OCI-LY7 (cell line): Measurements from ENCODE around the gene TIMP3. TPM values are rescaled to one million over a fixed set of nuclear protein-coding genes. Genes with fewer than 3 reads are reported as not detected.

Source experiments
- BruUV-seq: library from RNA; stranded (reverse); fragments of 400-500 nt; replicated peaks from 2 replicates; lab custom pipeline; 2021; lab: Mats Ljungman, UMichigan
- CTCF ChIA-PET: fragments of 300-600 bp; sonication (Branson Sonifier 250); formaldehyde crosslinking; loops from one replicate; lab custom pipeline; 2022; ENCODE audit warnings: antibody characterized with exemption; ENCODE audit not compliant: unreplicated experiment; lab: Charles Lee
- POLR2A ChIA-PET: fragments of 300-600 bp; sonication (Branson Sonifier 250); formaldehyde crosslinking; loops from one replicate; lab custom pipeline; 2022; ENCODE audit warnings: antibody characterized with exemption; lab: Charles Lee
- DNase-seq: peaks from one replicate; pipeline ENCODE4 v3.0.0-alpha.2; 2015; ENCODE audit warnings: low spot score
- H2AFZ ChIP-seq: fragments of 200-600 bp; sonication (generic), shearing (Covaris generic); 2 replicates; pipeline ENCODE4 v1.6.1; 2014; ENCODE audit warnings: mild to moderate bottlenecking, antibody characterized with exemption, low read length, moderate library complexity
- H3K27ac ChIP-seq: fragments of 200-600 bp; sonication (generic); 2 replicates; pipeline ENCODE4 v1.5.1; 2014; ENCODE audit warnings: mixed run types, low read depth, mild to moderate bottlenecking, moderate library complexity, low read length, inconsistent platforms; ENCODE audit not compliant: poor library complexity, severe bottlenecking
- H3K36me3 ChIP-seq: fragments of 200-600 bp; sonication (generic); 2 replicates; pipeline ENCODE4 v1.6.1; 2014; ENCODE audit warnings: mild to moderate bottlenecking, antibody characterized with exemption, low read length, moderate library complexity, mixed read lengths; ENCODE audit not compliant: insufficient read depth
- H3K4me1 ChIP-seq: fragments of 200-600 bp; sonication (generic); 2 replicates; pipeline ENCODE4 v1.5.1; 2014; ENCODE audit warnings: mild to moderate bottlenecking, low read length; ENCODE audit not compliant: insufficient read depth, poor library complexity, severe bottlenecking
- H3K4me2 ChIP-seq: fragments of 200-600 bp; sonication (generic); 2 replicates; pipeline ENCODE4 v1.6.1; 2014; ENCODE audit warnings: mild to moderate bottlenecking, low read length
- H3K4me3 ChIP-seq: fragments of 200-600 bp; sonication (generic); 2 replicates; pipeline ENCODE4 v1.5.1; 2014; ENCODE audit warnings: mild to moderate bottlenecking, low read depth, low read length; ENCODE audit not compliant: poor library complexity, severe bottlenecking
- H3K79me2 ChIP-seq: fragments of 200-600 bp; sonication (generic); 2 replicates; pipeline ENCODE4 v1.6.1; 2016; ENCODE audit warnings: low read depth, mild to moderate bottlenecking, low read length, moderate library complexity, mixed read lengths; ENCODE audit not compliant: insufficient read depth
- H3K9me2 ChIP-seq: fragments of 200-600 bp; sonication (generic); 2 replicates; pipeline ENCODE4 v1.6.1; 2016; ENCODE audit warnings: mild to moderate bottlenecking, low read length, mixed read lengths; ENCODE audit not compliant: insufficient read depth
- H3K9me3 ChIP-seq: fragments of 200-600 bp; sonication (generic); 2 replicates; pipeline ENCODE4 v1.6.1; 2014; ENCODE audit warnings: mild to moderate bottlenecking, mixed run types, low read length, mixed read lengths
- H4K20me1 ChIP-seq: fragments of 200-600 bp; sonication (generic); 2 replicates; pipeline ENCODE4 v1.6.1; 2014; ENCODE audit warnings: mild to moderate bottlenecking, antibody characterized with exemption, low read length, moderate library complexity, mixed read lengths; ENCODE audit not compliant: insufficient read depth
- EZH2phosphoT487 ChIP-seq: fragments of 200-600 bp; sonication (generic); IDR thresholded peaks from 2 replicates; pipeline ENCODE4 v1.6.1; 2018; ENCODE audit warnings: low read depth, borderline replicate concordance, mild to moderate bottlenecking, mixed run types, antibody characterized with exemption, low read length, moderate library complexity, mixed read lengths
- intact Hi-C: fragments of 100-400 bp; cut with micrococcal nuclease; formaldehyde crosslinking; loops from one replicate; pipeline ENCODE4 v1.10.0; 2022; ENCODE audit not compliant: unreplicated experiment
- total RNA-seq, 2 experiments: library from RNA; depleted of rRNA in 1 of 2; stranded (reverse); fragments of >200 nt in 1 of 2; shearing (Covaris generic) in 1 of 2; gene quantifications; 2 replicates each; pipeline ENCODE4 v1.2.3, GENCODE V29; 2014 to 2022
- TF ChIP-seq, protein P1 (sequence below): fragments of 200-600 bp; sonication (generic); conservative IDR thresholded peaks from 2 replicates; pipeline ENCODE4 v1.5.1; 2014; ENCODE audit warnings: mild to moderate bottlenecking, antibody characterized with exemption, low read length, moderate library complexity, mixed read lengths

The TIMP3 gene
- total RNA-seq, 2 experiments from 2014 or later: not detected

DNA sequence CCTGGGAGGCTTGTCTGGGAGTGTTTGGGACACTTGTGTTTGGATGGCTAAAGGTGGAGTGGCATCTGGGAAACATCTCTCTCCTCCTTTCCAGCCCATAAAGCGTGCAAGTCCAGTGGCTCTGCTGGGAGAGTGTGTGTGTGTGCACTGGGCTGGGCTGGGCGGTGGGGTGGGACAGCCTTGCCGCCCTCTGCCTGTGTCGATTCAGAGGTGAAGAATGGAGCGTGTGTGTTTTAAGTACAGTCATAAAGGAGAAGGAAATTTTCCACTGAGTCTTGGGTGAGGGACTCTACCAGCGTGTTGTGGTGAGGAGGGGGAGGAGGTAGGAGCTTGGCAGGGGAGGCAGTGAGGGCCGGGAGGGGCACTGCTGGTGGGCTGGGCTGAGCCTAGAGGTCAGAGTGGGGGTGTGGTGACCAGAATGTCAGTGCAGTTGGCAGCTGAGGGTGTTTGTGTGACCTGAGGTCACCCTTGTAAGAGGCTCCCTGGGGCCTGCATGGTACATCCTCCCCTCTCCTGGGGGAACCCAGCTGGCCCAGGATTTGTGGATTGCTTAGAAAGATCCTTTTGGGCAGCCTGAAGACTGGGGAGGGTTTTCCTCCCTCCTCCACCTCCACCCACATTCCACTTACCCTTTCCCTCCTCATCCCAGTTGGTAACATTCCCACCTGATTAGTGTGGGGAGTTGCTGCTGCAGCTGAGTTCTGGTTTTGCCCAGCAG is 1.7 kb downstream of the TIMP3 start:
- Histone ChIP-seq H2AFZ (no peak overlapping the region), H4K20me1 (no peaks in the 10 kb centered on the region), H3K9me2 (no peaks in the 10 kb centered on the region), H3K4me3 (no peak overlapping the region), H3K9me3 (no peaks in the 10 kb centered on the region), H3K27ac (no peak overlapping the region), H3K4me1 (no peaks in the 10 kb centered on the region), H3K79me2 (no peaks in the 10 kb centered on the region), H3K4me2 (no peak overlapping the region), H3K36me3 (no peaks in the 10 kb centered on the region)
- POLR2A ChIA-PET: interaction anchor here (0.7 kb wide), 2 partner anchors 80 to 1299 kb away, joined by 6 read pairs; no protein-coding TSS in a partner anchor
- no peak for TF ChIP-seq EZH2phosphoT487
- TF ChIP-seq, protein P1, sequence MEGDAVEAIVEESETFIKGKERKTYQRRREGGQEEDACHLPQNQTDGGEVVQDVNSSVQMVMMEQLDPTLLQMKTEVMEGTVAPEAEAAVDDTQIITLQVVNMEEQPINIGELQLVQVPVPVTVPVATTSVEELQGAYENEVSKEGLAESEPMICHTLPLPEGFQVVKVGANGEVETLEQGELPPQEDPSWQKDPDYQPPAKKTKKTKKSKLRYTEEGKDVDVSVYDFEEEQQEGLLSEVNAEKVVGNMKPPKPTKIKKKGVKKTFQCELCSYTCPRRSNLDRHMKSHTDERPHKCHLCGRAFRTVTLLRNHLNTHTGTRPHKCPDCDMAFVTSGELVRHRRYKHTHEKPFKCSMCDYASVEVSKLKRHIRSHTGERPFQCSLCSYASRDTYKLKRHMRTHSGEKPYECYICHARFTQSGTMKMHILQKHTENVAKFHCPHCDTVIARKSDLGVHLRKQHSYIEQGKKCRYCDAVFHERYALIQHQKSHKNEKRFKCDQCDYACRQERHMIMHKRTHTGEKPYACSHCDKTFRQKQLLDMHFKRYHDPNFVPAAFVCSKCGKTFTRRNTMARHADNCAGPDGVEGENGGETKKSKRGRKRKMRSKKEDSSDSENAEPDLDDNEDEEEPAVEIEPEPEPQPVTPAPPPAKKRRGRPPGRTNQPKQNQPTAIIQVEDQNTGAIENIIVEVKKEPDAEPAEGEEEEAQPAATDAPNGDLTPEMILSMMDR: no peak
- DNase-seq: no peak
- intact Hi-C loops: no loop called here
- CTCF ChIA-PET: no interaction called here
- BruUV-seq: no TSS peak

DNA sequence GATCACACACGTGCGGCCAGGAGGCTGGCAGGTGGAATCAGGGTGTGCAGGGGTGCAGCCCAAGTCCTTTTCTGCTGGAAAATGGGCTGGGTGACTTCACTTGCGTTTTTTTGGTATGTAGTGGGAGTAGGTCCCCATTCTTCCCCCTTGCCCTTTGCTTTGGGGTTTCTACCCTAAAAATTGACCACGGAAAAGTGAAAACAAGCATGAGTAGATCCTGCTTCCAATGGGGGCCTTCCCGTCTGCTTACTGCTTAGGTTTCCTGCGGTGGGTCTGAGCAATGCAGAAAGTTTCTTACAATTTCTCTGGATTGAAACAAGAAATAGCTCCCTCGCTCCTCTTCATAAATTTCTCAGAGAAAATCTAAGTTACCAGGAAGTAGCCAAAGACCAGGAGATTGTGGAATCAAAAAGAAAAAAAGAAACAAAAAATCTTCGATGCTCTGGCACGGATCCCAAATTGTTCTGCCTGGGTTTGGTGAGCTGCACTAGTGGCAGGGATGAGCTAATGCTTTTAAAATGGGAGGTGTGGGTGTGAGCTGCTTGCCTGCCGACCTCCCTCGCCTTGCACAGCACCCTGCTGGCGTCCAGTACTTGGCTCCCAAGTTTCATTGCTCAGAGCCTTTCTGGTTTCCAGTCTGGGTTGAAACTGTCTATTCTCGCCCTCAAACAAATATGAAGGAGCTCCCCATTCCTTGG is 2.4 kb downstream of the TIMP3 start:
- intact Hi-C loops: no loop called here
- POLR2A ChIA-PET: no interaction called here
- H3K4me3 ChIP-seq: no peak overlapping the region
- no peaks in the 10 kb centered on the region for H3K36me3 ChIP-seq
- H3K4me2 ChIP-seq: no peak overlapping the region
- CTCF ChIA-PET: no interaction called here
- no peaks in the 10 kb centered on the region for H3K9me2 ChIP-seq
- H4K20me1 ChIP-seq: no peaks in the 10 kb centered on the region
- BruUV-seq: no TSS peak
- TF ChIP-seq EZH2phosphoT487: no peak
- TF ChIP-seq, protein P1: no peak
- no peaks in the 10 kb centered on the region for H3K4me1 ChIP-seq
- H3K9me3 ChIP-seq: no peaks in the 10 kb centered on the region
- H3K79me2 ChIP-seq: no peaks in the 10 kb centered on the region
- H2AFZ ChIP-seq: no peak overlapping the region
- H3K27ac ChIP-seq: no peak overlapping the region
- DNase-seq: no peak
